SK-N-SH (cell line): ENCODE results near the gene LILRA2. TPM values are rescaled to one million over a fixed set of nuclear protein-coding genes. Genes with fewer than 3 reads are reported as not detected.
"Not testable (repeated sequence)": the region's sequence is repeated elsewhere in the genome, so short reads cannot be mapped to it uniquely, and the experiment has no call there.

Source experiments
- CTCF ChIA-PET: fragments of 300-600, 350-600 bp; formaldehyde crosslinking; extraction: SDS; loops from one replicate; lab custom pipeline; 2021; lab: Yijun Ruan, JAX
- POLR2A ChIA-PET: fragments of 350-600 bp; sonication (Branson Sonifier 250); formaldehyde crosslinking; extraction: SDS; loops from one replicate; lab custom pipeline; 2020; ENCODE audit warnings: antibody characterized with exemption, inconsistent platforms; lab: Yijun Ruan, JAX
- DNase-seq: peaks from one replicate; pipeline ENCODE4 v3.0.0; 2012
- H2AFZ ChIP-seq: fragments of 200-600 bp; sonication (generic); 2 replicates; pipeline ENCODE4 v1.8.1; 2016; ENCODE audit warnings: antibody characterized with exemption, mild to moderate bottlenecking, low read depth
- H3F3A ChIP-seq: fragments of 200-600 bp; sonication (generic); replicated peaks from 2 replicates; pipeline ENCODE3; 2016; ENCODE audit warnings: antibody characterized with exemption, mild to moderate bottlenecking; ENCODE audit not compliant: insufficient read depth
- H3K27ac ChIP-seq, 2 experiments: fragments of 200-500 bp in 1 of 2; fragments of 200-600 bp in 1 of 2; sonication (Bioruptor generic) in 1 of 2; sonication (generic), shearing (Covaris generic) in 1 of 2; 2 replicates each; pipeline versions ENCODE4 v1.5.1 to v1.6.1; 2014 to 2016; ENCODE audit warnings: low read depth in 2 of 2, inconsistent platforms in 1 of 2, low read length in 1 of 2, mild to moderate bottlenecking in 1 of 2, mixed read lengths in 1 of 2
- H3K27me3 ChIP-seq: fragments of 200-600 bp; sonication (generic), shearing (Covaris generic); 2 replicates; pipeline ENCODE4 v1.6.1; 2016; ENCODE audit warnings: mixed run types; ENCODE audit not compliant: insufficient read depth
- H3K36me3 ChIP-seq, 2 experiments: fragments of 200-500 bp in 1 of 2; fragments of 200-600 bp in 1 of 2; sonication (Bioruptor generic) in 1 of 2; sonication (generic) in 1 of 2; replicated peaks in 1 of 2; 2 replicates each; pipeline versions ENCODE3 to v1.5.1; 2014 to 2016; ENCODE audit warnings: low read length in 1 of 2, mild to moderate bottlenecking in 1 of 2; ENCODE audit not compliant: insufficient read depth in 2 of 2, control insufficient read depth in 1 of 2
- H3K4me1 ChIP-seq, 2 experiments: fragments of 200-500 bp in 1 of 2; fragments of 200-600 bp in 1 of 2; sonication (Bioruptor generic) in 1 of 2; sonication (generic), shearing (Covaris generic) in 1 of 2; 2 replicates each; pipeline versions ENCODE4 v1.5.1 to v1.6.1; 2014 to 2016; ENCODE audit warnings: low read depth in 1 of 2, low read length in 1 of 2, mixed run types in 1 of 2; ENCODE audit not compliant: insufficient read depth in 2 of 2, control insufficient read depth in 1 of 2
- H3K4me2 ChIP-seq: fragments of 200-600 bp; sonication (generic), shearing (Covaris generic); 2 replicates; pipeline ENCODE4 v1.6.1; 2017; ENCODE audit warnings: mixed run types
- H3K4me3 ChIP-seq, 2 experiments: fragments of 200-500 bp in 1 of 2; fragments of 200-600 bp in 1 of 2; sonication (Bioruptor generic) in 1 of 2; sonication (generic), shearing (Covaris generic) in 1 of 2; 2 replicates each; pipeline versions ENCODE4 v1.5.1 to v1.8.1; 2014 to 2016; ENCODE audit warnings: low read depth in 2 of 2, inconsistent platforms in 1 of 2, low read length in 1 of 2, mild to moderate bottlenecking in 1 of 2, mixed read lengths in 1 of 2, moderate library complexity in 1 of 2
- H3K79me2 ChIP-seq: fragments of 200-600 bp; sonication (generic); 2 replicates; pipeline ENCODE4 v1.8.1; 2017; ENCODE audit warnings: mild to moderate bottlenecking; ENCODE audit not compliant: insufficient read depth
- H3K9ac ChIP-seq: fragments of 200-600 bp; sonication (generic); 2 replicates; pipeline ENCODE4 v1.6.1; 2017; ENCODE audit warnings: mixed run types
- H3K9me2 ChIP-seq: fragments of 200-600 bp; sonication (generic); 2 replicates; pipeline ENCODE4 v1.6.1; 2017; ENCODE audit warnings: mixed run types
- H3K9me3 ChIP-seq: fragments of 200-600 bp; sonication (generic); 2 replicates; pipeline ENCODE4 v1.6.1; 2017; ENCODE audit warnings: mixed run types, mild to moderate bottlenecking, moderate library complexity
- H4K20me1 ChIP-seq: fragments of 200-600 bp; sonication (generic); 2 replicates; pipeline ENCODE4 v1.6.1; 2017; ENCODE audit warnings: mild to moderate bottlenecking, mixed run types; ENCODE audit not compliant: insufficient read depth
- CHD2 ChIP-seq: fragments of 150-350 bp; IDR thresholded peaks from 2 replicates; pipeline ENCODE4 v1.6.1; 2018; ENCODE audit warnings: low read length; ENCODE audit not compliant: partially characterized antibody
- CTCF ChIP-seq: fragments of 200-600 bp; sonication (generic); IDR thresholded peaks from 2 replicates; pipeline ENCODE4 v1.6.1; 2017; ENCODE audit warnings: antibody characterized with exemption, mild to moderate bottlenecking, moderate library complexity
- EP300 ChIP-seq, 2 experiments: IDR thresholded peaks; 2 replicates each; pipeline versions ENCODE4 v1.4.0 to v1.6.1; 2012; ENCODE audit warnings: borderline replicate concordance in 1 of 2, low read depth in 1 of 2, low read length in 1 of 2
- FOXM1 ChIP-seq: IDR thresholded peaks from 2 replicates; pipeline ENCODE4 v1.4.0; 2012; ENCODE audit warnings: low read depth, mild to moderate bottlenecking
- GABPA ChIP-seq: IDR thresholded peaks from 2 replicates; pipeline ENCODE4 v1.4.0; 2012; ENCODE audit warnings: low read depth, mild to moderate bottlenecking
- GATA2 ChIP-seq: sonication (generic); formaldehyde crosslinking; IDR thresholded peaks from 2 replicates; pipeline ENCODE4 v1.5.0; 2020; ENCODE audit warnings: mild to moderate bottlenecking, missing genetic modification reagents
- POLR2AphosphoS5 ChIP-seq: IDR thresholded peaks from 2 replicates; pipeline ENCODE4 v1.6.1; 2012; ENCODE audit warnings: low read depth, low read length
- REST ChIP-seq: IDR thresholded peaks from 2 replicates; pipeline ENCODE4 v1.6.1; 2012; ENCODE audit warnings: mild to moderate bottlenecking, low read depth, low read length, moderate library complexity
- RXRA ChIP-seq: IDR thresholded peaks from 2 replicates; pipeline ENCODE4 v1.4.0; 2012; ENCODE audit warnings: low read depth, mild to moderate bottlenecking, borderline replicate concordance
- SMC3 ChIP-seq: IDR thresholded peaks from 2 replicates; pipeline ENCODE4 v1.6.1; 2012; ENCODE audit warnings: low read depth, low read length, improper control_type of control experiment
- USF2 ChIP-seq: fragments of 150-350 bp; IDR thresholded peaks from 2 replicates; pipeline ENCODE4 v1.6.1; 2017; ENCODE audit warnings: antibody characterized with exemption, low read length, low read depth, borderline replicate concordance
- YY1 ChIP-seq: IDR thresholded peaks from 2 replicates; pipeline ENCODE4 v1.4.0; 2012; ENCODE audit warnings: low read depth, mild to moderate bottlenecking
- WGBS: methylation state at CpG from one replicate; pipeline ENCODE4 v1.1.6; 2017; ENCODE audit warnings: low lambda C conversion rate; 5-methylcytosine and 5-hydroxymethylcytosine counted together
- polyA plus RNA-seq, 3 experiments: library from polyadenylated mRNA; depleted of rRNA; stranded (reverse); fragments of >200 nt; gene quantifications; 2 replicates each; pipeline ENCODE4 v1.2.3, GENCODE V29; 2012
- TF ChIP-seq, protein P1 (sequence below): IDR thresholded peaks from 2 replicates; pipeline ENCODE4; 2012

The LILRA2 gene
- polyA plus RNA-seq, 1 of the 3 experiments (the other 2 are of a cell fraction) = not detected

DNA sequence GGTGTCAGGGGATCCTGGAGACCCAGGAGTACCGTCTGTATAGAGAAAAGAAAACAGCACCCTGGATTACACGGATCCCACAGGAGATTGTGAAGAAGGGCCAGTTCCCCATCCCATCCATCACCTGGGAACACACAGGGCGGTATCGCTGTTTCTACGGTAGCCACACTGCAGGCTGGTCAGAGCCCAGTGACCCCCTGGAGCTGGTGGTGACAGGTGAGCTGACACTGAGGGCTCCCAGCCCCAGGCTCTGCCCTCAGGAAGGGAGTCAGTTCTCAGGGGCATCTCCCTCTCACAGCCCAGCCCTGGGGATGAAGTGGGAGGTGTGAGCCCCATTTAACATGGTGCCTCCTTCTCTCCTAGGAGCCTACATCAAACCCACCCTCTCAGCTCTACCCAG, 21.1 kb downstream of the LILRA2 start:
- Histone ChIP-seq H3K4me2 (no peak overlapping the region), H3K4me1 (no peaks in the 10 kb centered on the region), H2AFZ (no peak overlapping the region), H3K79me2 (no peaks in the 10 kb centered on the region), H3K27me3 (peaks cover 19% of the 10 kb centered on the region; the same call in 1 of the 2 replicates), H4K20me1 (no peaks in the 10 kb centered on the region), H3K9ac (no peak overlapping the region), H3K9me2 (no peaks in the 10 kb centered on the region), H3K27ac (no peak overlapping the region)
- ChIA-PET POLR2A (no interaction called here), CTCF (no interaction called here)
- no peak for DNase-seq
- TF ChIP-seq CHD2 = no peak
- TF ChIP-seq, all 33 proteins: peak for 0
- no peaks in the 10 kb centered on the region for H3K9me3 ChIP-seq
- H3K36me3 ChIP-seq = no peaks in the 10 kb centered on the region
- H3F3A ChIP-seq = no peaks in the 10 kb centered on the region
- no peak overlapping the region for H3K4me3 ChIP-seq
- 11% methylated on average over 1 of the region's 5 CpGs for WGBS

GRCh38 chr19:54595680-54596436, 22.3 kb downstream of the LILRA2 start:
- H3K27ac ChIP-seq, H3K4me2 ChIP-seq, H3K9ac ChIP-seq, POLR2A ChIA-PET, CTCF ChIA-PET, DNase-seq, H3K9me2 ChIP-seq, H3F3A ChIP-seq, H3K79me2 ChIP-seq, H3K4me3 ChIP-seq, H3K36me3 ChIP-seq, H4K20me1 ChIP-seq, H2AFZ ChIP-seq, H3K9me3 ChIP-seq, H3K4me1 ChIP-seq: not testable (repeated sequence)
- H3K27me3 ChIP-seq = peaks cover 18% of the 10 kb centered on the region; the same call in 1 of the 2 replicates
- WGBS = 2% methylated on average over 24 of the region's 26 CpGs

DNA sequence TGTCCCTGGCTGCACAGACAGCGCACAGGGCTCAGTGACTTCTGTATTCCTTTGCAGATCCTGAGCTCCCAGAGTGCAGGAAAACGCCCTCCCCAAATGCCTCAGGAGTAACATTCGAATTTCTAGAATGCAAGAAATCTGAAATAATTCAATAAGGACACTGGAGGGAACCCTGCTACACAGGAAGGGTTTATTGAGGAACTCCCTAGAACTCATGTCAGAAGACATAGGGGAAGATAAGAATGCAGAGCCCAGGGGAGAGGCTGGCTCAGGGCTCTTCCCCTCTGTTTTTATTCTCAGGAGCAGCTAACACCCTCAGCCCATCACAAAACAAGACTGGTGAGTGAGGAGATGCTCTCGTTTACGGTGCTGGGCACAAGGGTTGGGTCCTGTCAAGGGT, 26.6 kb downstream of the LILRA2 start:
- Histone ChIP-seq H3F3A (no peaks in the 10 kb centered on the region), H3K79me2 (no peaks in the 10 kb centered on the region), H3K36me3 (no peaks in the 10 kb centered on the region), H3K4me3 (no peak overlapping the region), H3K9me3 (peaks cover 7% of the 10 kb centered on the region; the same call in 1 of the 2 replicates), H2AFZ (no peak overlapping the region), H3K4me2 (no peak overlapping the region), H3K9me2 (no peaks in the 10 kb centered on the region), H3K27me3 (peaks cover 1% of the 10 kb centered on the region; the same call in 1 of the 2 replicates), H3K9ac (no peak overlapping the region), H3K27ac (no peak overlapping the region), H3K4me1 (no peaks in the 10 kb centered on the region), H4K20me1 (no peaks in the 10 kb centered on the region)
- 6% methylated on average over 5 of the region's 5 CpGs for WGBS
- ChIA-PET POLR2A (no interaction called here), CTCF (no interaction called here)
- DNase-seq = no peak
- TF ChIP-seq GATA2 (CRISPR knock-in tag) = no peak
- TF ChIP-seq SMC3 = no peak
- TF ChIP-seq EP300 (IDR thresholded peaks at IDR 0.05; ENCODE audit: borderline replicate concordance in 1 of 2, low read depth in 1 of 2, low read length in 1 of 2) = no peak
- TF ChIP-seq POLR2AphosphoS5 = no peak
- TF ChIP-seq REST = no peak
- no peak for TF ChIP-seq YY1
- no peak for TF ChIP-seq RXRA
- no peak for TF ChIP-seq CTCF
- TF ChIP-seq, protein P1, sequence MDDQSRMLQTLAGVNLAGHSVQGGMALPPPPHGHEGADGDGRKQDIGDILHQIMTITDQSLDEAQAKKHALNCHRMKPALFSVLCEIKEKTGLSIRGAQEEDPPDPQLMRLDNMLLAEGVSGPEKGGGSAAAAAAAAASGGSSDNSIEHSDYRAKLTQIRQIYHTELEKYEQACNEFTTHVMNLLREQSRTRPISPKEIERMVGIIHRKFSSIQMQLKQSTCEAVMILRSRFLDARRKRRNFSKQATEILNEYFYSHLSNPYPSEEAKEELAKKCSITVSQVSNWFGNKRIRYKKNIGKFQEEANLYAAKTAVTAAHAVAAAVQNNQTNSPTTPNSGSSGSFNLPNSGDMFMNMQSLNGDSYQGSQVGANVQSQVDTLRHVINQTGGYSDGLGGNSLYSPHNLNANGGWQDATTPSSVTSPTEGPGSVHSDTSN = no peak
- no peak for TF ChIP-seq FOXM1
- TF ChIP-seq CHD2 = no peak
- TF ChIP-seq GABPA = no peak
- TF ChIP-seq USF2 = no peak
